Kidney epithelial cell (primary cell): Measurements from ENCODE around the gene UBE2D2. TPM values are rescaled to one million over a fixed set of nuclear protein-coding genes. Genes with fewer than 3 reads are reported as not detected.

Source experiments
- DNase-seq: peaks from one replicate; pipeline ENCODE4 v3.0.0-alpha.2; 2010; ENCODE audit warnings: low read depth
- H3K27me3 ChIP-seq: 2 replicates; pipeline ENCODE4 v1.6.0; 2011; ENCODE audit warnings: low read length; ENCODE audit not compliant: control insufficient read depth, insufficient read depth
- H3K36me3 ChIP-seq: 2 replicates; pipeline ENCODE4 v1.5.1; 2011; ENCODE audit warnings: low read length; ENCODE audit not compliant: control insufficient read depth, insufficient read depth
- H3K4me3 ChIP-seq: 2 replicates; pipeline ENCODE4 v1.5.1; 2011; ENCODE audit warnings: low read depth, mild to moderate bottlenecking, control low read depth, low read length
- CTCF ChIP-seq: IDR thresholded peaks from 2 replicates; pipeline ENCODE4 v1.5.1; 2011; ENCODE audit warnings: mild to moderate bottlenecking, moderate library complexity, low read length, control low read depth, inconsistent platforms; ENCODE audit not compliant: insufficient read depth, poor library complexity, severe bottlenecking
- total RNA-seq: library from RNA; depleted of rRNA; stranded (reverse); fragments of >200 nt; gene quantifications from 2 replicates; pipeline ENCODE4 v1.2.3, GENCODE V29; 2015

Gene UBE2D2
- total RNA-seq, 1 donor from 2014 or later: 120 TPM

- H3K4me3 ChIP-seq: peak overlapping the region; percentile 84
- no peak for DNase-seq
- no peaks in the 10 kb centered on the region for H3K27me3 ChIP-seq
- no peak for TF ChIP-seq CTCF
- H3K36me3 ChIP-seq: no peaks in the 10 kb centered on the region
Measured at GRCh38 chr5:139562847-139563246, 1.7 kb downstream of the UBE2D2 start.

- TF ChIP-seq CTCF: no peak
- Histone ChIP-seq H3K27me3 (no peaks in the 10 kb centered on the region), H3K4me3 (no peak overlapping the region), H3K36me3 (no peaks in the 10 kb centered on the region)
- no peak for DNase-seq
Measured at GRCh38 chr5:139565411-139566305, 4.5 kb downstream of the UBE2D2 start.

GRCh38 chr5:139566611-139567010 is 5.5 kb downstream of the UBE2D2 start:
- TF ChIP-seq CTCF: no peak
- Histone ChIP-seq H3K27me3 (no peaks in the 10 kb centered on the region), H3K4me3 (no peak overlapping the region), H3K36me3 (no peaks in the 10 kb centered on the region)
- DNase-seq: no peak

GRCh38 chr5:139569270-139569955 is 8.3 kb downstream of the UBE2D2 start:
- no peaks in the 10 kb centered on the region for H3K27me3 ChIP-seq
- TF ChIP-seq CTCF: no peak
- DNase-seq: no peak
- H3K36me3 ChIP-seq: no peaks in the 10 kb centered on the region
- H3K4me3 ChIP-seq: no peak overlapping the region

- no peak for TF ChIP-seq CTCF
- no peaks in the 10 kb centered on the region for H3K27me3 ChIP-seq
- no peaks in the 10 kb centered on the region for H3K36me3 ChIP-seq
- no peak overlapping the region for H3K4me3 ChIP-seq
- DNase-seq: no peak
Measured at GRCh38 chr5:139571543-139571942, 10.4 kb downstream of the UBE2D2 start.
